HG03460 (cell line): ENCODE measurements around the gene AIPL1.
"Not testable (repeated sequence)": the region's sequence is repeated elsewhere in the genome, so short reads cannot be mapped to it uniquely, and the experiment has no call there.

Source experiments
- ATAC-seq: cut with Tn5 transposase; IDR thresholded peaks from one replicate; pipeline ENCODE4 v1.9.1; 2021; ENCODE audit not compliant: unreplicated experiment

The AIPL1 gene

DNA sequence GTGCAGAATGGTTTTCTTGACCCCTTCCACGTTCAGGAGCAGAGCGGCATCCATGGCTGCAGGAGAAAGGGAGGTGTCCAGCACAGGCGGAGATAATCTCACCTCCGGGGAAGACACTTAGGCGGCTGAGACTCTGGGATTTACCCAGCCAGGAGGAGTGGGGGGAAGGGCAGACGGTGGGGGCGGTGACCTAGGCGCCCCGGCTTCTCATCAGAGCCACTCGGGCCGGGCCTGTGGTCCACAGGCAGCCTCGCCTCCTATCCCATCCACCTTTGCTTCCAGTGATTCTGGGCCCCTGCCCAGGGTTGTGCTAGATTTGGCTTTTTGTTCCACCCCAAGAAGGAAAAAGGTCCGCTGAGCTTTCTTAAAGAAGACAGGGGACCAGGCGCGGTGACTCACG lies at the start of gene AIPL1:
Gene AIPL1, minus strand, starts transcription at position 71 of the 400 bp plus-strand sequence. Its CDS starts 17 bp downstream, at position 54.
- ATAC-seq: no peak

DNA sequence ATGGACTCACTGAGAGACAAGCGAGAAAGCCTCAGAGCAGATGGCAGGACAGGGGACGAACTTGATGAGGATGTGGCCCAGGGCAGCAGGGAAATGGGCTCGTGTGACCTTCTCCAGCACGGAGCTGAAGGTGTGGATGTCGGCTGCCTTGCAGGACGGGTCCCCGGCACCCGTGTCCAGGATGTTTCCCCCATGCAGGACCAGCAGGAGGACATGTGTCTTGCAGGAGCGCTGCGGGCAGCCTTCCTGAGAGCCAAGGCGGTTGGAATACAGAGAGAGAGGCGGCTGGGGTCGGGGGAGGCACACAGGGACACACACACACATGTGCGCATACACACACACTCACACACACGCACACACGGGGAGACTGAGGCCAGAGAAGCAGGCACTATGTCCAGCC lies 48.6 kb upstream of the AIPL1 start:
- ATAC-seq: no peak

- ATAC-seq: not testable (repeated sequence)
These were observed 47.9 kb upstream of the AIPL1 start for GRCh38 chr17:6482796-6483195.

- ATAC-seq: no peak
These were observed 47.2 kb upstream of the AIPL1 start for GRCh38 chr17:6482105-6482455.

- ATAC-seq: no peak
These were observed 45.4 kb upstream of the AIPL1 start for GRCh38 chr17:6480303-6480675.

- ATAC-seq: no peak
These were observed 44.8 kb upstream of the AIPL1 start for GRCh38 chr17:6479622-6480302.

DNA sequence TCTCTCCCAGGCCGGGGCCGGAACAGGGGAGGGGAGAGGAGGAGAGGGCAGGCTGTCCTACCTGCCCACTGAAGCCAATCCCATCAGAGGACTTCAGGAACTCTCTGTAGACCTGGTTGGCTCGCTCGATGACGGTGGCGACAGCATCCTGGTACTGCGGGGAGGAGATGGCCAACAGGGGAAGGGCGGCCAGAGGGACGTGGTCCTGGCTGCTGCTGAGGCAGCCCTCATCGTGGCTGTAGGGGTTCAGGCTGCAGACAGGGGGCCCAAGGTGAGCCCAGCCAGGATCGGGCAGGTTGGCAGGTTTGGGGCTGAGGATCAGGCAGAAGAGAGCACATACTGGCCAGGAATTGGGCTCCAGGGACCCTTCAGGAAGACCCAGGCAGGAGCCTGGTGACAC lies 43.6 kb upstream of the AIPL1 start:
- ATAC-seq: no peak

- ATAC-seq: no peak
These were observed 43.0 kb upstream of the AIPL1 start for GRCh38 chr17:6477831-6478383.

DNA sequence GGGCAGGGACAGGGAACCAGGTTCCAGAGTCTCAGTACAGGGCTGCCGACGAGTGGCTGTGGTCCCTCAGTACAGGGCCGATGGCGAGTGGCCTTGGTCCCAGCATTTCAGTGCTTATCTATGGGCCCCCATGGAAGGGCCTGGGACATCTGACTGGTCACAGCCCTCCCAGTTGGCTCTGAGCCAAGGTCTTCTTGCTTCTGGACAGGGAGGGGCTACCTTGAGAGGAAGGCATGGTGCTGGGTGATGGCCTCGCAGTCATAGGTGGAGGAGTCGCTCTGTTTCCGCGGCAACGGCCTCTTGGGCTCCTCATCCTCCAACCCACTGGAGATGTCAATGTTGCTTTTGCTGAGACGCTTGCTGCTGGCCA lies 41.9 kb upstream of the AIPL1 start:
- no peak for ATAC-seq

DNA sequence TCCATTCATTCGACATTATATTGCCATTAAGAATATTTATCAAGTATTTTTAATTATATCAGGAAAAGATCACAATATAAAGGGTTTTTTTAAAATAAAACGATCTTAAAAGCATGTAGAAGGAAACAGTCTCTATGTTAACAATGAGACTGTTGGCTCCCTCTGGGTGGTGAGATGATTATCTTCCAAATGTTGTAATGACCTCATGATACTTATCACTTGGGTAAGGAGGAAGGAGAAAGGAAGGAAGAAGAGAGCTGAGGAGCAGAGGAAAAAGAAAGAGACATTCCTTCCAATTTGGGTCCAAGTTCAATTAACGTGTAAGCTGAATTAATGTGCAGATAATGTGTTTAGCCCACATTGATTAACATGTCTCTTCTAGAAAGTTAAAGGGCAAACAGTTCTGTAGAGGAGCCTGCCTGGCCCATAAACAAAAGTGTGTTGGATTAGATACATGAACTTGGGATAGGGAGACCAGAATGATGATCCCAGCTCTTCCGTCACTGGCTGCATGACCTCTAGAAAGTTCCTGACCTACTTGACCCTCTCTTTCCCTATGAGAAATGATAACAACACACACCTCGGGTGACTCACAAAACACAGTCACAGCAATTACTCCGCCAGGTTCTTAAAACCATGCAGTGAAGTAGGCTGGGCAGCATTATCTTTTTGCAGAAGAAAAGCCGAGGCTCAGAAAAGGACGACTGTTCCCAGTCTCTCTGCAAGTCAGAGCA lies 41.3 kb upstream of the AIPL1 start:
- ATAC-seq: no peak

- no peak for ATAC-seq
These were observed 40.5 kb upstream of the AIPL1 start for GRCh38 chr17:6475411-6475810.

GRCh38 chr17:6474906-6475305 lies 40.0 kb upstream of the AIPL1 start:
- no peak for ATAC-seq

DNA sequence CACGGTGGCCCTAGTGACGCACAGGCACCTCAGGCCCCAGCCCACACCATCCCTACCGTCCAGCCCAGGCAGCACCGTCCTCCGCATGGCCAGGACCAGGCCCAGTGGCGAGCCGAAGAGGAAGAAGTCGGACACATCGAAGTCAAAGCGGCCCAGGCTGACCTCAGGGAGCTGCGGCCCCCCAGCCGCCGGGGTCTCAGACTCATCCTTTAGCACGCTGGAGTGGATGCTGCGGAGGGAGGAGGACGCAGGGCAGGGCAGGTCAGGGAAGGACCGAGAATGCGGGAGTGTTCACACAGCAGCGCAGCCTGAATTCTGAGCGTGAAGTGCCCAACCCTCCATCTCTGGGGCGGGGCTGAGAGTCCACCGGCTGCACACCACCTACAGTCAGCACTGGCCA lies 39.5 kb upstream of the AIPL1 start:
- ATAC-seq: no peak

DNA sequence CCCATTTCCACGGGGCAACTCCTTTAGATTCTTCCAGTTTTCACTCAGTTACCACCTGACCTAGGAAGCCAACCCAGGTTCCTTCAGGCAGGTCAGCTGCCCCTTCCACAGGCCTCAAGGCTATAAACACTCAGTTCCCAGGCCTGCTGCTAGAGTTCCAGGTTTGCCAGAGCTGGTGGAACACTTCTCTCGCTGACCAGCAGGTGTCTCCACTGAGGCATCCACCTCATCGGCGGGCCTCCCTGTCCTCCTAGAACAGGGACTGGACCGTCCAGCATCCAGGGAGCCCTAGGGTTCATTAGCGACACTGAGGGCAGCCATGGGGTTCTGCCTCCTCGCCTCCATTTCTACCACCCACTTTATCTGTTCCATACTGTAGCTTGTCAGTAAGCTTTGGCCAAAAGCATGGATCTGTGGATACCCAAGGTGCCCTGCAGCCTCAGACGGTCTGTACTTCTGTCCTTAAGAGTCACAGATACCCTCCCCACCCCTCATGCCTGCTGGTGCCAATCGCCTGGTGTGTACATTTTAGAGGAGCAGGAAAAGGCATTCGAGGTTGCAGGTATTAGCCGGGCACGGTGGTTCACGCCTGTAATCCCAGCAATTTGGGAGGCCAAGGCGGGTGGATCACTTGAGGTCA lies 38.3 kb upstream of the AIPL1 start:
- ATAC-seq: no peak

DNA sequence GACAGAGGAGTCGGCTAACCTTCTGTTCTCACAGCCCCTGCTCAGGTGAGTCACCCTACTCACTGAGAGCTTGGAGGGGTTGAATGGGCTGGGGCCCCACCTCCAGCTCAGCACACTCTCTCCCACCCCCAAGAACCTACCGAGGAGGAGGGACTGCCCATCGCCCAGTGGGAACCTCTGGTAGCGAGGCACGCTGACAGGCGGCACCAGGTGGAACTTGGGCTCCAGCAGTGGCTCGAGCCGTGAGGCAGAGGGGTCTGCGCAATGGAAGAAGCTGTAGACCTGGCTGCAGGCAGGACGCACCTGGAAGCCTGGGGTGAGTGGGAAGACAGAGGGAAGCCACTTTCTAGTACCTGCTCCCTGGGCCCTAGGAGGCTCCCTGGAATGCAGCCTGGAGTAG lies 37.6 kb upstream of the AIPL1 start:
- no peak for ATAC-seq

- no peak for ATAC-seq
These were observed 36.9 kb upstream of the AIPL1 start for GRCh38 chr17:6471531-6472465.

DNA sequence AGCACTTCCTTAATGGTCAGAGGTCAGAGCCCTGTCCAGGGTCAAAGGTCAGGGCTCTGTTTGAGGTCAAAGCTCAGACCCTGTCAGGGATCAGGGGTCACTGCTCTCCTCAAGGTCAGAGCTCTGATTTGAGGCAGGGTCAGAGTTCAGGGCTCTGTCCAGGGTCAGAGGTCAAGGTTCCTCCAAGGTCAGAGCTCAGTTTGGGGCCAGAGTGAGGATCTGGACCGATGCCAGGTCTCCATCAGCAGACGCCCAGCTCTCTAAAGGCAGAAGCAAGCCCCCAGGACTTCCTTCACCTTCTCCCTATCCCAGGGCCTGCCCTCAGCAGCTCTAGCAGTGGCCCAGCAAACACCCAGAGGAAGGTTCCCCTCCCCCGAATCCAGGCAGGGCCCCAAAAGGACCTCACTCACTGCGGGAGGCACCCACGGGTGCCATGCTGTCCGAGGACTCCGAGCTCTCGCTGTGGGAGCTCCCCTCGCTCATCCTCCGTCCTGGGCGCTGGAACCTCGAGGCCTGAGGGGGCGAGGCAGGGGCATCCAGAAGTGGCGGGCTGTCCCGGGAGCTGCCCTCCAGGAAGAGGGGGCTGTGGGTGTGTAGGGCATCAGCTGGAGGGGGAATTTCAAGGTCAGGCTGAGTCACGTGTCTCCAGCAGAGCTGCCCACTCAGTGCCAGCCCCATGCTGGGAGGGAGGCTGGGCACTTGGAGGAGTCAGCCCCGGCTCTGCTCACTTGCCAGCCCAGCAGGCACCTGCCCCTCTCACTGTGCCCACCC lies 36.0 kb upstream of the AIPL1 start:
- no peak for ATAC-seq

GRCh38 chr17:6470146-6470718 lies 35.3 kb upstream of the AIPL1 start:
- no peak for ATAC-seq

DNA sequence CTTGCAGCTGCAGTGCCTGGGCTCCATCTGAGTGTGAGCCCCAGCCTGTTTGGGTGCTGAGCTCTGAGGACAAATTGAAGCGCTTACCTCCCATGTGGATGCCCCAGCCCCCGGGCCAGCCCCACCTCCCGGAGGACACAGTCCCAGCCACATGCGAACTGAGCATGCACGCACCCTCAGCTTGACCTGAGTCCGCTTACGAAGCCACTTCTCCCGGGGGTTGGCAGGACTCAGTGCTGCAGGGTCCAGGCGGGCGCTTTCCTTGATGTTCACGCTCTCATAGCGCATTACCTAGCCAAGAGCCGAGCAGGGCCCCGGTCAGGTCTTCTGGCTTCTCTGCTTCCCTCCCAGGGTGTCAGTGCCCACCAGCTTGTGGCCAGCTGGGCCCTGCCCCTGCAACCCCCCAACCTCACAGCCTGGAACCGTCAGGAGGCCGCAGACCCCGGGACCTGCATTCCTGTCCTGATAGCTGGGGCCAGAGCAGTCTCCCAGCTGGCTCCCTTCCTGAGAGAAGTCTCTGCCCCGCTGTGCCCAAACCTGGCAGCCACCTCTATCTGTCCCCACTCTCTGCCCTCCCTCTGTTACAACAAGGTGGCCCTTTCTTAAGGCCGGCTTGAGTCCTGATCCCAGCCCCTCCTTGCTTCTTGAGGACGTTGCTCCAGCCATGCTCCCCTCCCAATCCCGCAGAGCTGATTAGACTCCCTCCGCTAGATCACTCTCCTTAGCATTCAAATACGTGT lies 33.3 kb upstream of the AIPL1 start:
- no peak for ATAC-seq
